ENCODE data around the gene NUSAP1.
"Not testable (repeated sequence)": the region's sequence is repeated elsewhere in the genome, so short reads cannot be mapped to it uniquely, and the experiment has no call there.

NUSAP1 gene, protein sequence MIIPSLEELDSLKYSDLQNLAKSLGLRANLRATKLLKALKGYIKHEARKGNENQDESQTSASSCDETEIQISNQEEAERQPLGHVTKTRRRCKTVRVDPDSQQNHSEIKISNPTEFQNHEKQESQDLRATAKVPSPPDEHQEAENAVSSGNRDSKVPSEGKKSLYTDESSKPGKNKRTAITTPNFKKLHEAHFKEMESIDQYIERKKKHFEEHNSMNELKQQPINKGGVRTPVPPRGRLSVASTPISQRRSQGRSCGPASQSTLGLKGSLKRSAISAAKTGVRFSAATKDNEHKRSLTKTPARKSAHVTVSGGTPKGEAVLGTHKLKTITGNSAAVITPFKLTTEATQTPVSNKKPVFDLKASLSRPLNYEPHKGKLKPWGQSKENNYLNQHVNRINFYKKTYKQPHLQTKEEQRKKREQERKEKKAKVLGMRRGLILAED

DNA sequence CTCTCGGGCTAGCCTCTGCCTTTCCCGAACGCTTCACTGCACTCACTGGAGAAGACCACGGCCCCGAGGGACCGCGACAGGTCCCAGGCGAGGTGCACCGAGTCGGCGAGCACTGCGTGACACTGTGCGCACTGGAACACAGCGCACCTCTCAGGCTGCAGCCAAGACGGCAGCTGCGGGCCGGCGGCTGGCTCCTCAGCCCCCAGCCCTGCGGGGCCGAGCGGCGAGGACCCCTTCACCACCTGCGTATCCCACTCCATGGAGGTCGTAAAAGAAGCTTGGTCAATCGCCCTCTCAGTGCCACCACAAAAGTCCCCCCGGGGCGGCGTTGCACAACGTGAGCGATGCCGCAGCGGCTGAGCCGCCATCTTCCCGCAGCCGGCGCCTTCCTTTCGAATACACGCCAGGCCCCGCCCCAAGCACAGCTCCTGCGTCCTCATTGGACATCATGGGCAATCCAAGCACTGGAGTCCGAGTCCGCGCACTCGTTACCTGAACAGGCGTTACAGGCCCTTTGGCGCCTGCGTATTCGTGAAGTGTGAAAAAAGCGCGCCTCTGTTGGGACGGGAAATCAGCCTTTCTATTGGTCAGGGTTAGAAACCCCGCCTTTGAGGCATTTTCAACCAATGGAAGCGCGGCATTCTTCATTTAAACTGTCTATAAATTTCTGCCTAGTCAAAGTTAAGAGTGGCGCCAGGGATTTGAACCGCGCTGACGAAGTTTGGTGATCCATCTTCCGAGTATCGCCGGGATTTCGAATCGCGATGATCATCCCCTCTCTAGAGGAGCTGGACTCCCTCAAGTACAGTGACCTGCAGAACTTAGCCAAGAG is at the start of gene NUSAP1, which contains the start of gene OIP5:
Gene NUSAP1, plus strand, starts transcription at position 688 of the 832 bp plus-strand sequence. Its CDS starts 77 bp downstream, at position 765.
Gene OIP5, minus strand, starts transcription at position 398 of the 832 bp plus-strand sequence. Its CDS starts 30 bp downstream, at position 368.
- peak; percentile 97 for DNase-seq

- DNase-seq, result peak; percentile 8
Measured at GRCh38 chr15:41282980-41283652, 49.6 kb upstream of the NUSAP1 start.

DNA sequence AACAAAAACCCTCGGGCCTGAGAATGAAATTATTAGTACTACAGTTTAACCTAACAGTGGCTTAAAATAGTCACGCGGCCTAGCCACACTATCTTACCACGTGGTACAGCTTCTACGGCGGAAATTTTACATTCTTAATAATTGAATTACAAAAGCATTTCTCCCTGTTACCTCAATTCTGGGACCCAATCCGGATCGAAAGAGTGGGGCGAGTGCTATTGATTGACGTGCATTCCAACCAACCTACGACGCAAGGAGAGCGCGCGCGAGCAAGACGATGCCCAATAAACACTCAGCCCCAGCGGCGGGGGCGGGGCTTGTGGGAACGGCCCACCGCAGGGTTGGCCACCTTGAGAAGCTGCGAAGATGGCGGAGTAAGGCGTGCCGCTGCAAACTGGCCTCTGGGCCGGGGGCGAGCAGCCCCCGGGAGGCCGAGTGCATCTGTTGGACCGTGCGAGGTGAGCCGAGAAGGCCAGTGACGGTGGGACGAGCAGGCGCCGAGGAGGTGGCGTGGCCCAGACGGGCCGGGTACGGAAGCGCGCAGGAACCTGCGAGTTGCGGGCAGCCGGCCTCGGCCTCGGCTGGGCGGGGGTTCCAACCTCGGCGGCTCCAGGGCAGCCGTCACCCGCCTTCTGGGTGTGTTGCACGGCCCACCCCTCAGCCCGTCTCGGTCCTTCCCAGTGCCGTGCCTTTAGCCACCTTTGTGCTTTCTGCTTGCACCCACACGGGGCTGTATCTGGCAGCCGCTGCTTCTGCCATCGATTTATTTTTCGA is 48.8 kb upstream of the NUSAP1 start:
- peak; percentile 96 for DNase-seq

DNA sequence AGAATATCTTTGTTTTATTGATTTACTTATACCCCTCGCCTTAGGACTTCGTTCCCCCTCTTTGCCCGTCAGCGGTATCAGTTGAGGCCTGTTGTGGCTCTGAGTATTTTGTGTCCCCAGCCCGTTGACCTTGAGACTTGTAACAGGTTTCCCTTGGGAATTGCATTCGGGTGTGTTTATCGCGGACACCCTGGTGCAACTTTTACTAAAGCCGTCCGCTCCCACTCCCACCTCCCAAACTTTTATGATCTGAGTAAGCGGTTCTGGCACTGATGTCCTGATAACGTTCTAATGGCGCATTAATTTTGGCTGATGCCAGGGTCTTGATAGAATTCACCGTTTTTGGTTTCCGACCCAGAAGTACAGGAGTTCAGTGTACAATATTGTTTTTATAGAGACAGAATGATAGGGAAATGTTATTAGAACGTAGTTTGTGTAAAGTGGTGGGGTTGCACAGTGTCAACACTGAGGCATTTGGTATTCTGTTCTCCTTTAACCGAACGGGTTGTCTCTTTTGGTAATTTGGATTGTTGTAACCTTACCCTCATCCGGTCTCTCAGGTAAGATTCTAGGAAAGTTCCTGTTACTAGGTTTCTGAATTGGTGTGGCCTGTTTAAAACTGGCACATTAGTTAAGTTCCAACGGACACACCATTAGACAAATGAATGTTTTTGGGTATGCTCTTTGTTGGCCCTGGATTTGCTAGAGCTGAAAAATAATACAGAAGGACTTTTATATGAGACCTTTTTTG is 48.1 kb upstream of the NUSAP1 start:
- no peak for DNase-seq

GRCh38 chr15:41285285-41285684 is 47.4 kb upstream of the NUSAP1 start:
- no peak for DNase-seq

DNA sequence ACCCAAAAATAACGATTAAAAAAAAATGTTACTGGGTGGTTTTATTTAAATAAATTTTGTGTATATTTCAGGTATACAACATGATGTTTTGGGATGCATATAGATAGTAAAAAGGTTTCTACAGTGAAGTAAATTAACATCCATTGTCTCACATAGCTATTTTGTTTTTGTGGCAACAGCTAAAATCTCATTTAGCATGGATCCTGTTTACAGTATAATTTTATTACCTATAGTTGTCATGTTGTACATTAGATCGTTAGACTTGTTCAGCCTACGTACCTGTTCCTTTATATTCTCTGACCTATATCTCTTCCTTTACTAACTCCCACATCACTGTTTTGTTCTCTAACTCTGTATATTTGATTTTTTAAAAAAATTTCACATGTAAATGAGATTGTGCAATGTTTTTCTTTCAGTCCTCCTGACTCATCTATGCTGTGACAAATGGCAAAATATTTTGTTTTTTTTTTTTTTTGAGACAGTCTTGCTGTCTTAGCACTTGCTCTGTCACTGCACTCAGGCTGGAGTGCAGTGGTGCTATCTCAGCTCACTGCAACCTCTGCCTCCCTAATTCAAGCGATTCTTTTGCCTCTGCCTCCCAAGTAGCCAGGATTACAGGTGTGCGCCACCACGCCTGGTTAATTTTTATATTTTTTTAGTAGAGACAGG is 45.9 kb upstream of the NUSAP1 start:
- no peak for DNase-seq

DNA sequence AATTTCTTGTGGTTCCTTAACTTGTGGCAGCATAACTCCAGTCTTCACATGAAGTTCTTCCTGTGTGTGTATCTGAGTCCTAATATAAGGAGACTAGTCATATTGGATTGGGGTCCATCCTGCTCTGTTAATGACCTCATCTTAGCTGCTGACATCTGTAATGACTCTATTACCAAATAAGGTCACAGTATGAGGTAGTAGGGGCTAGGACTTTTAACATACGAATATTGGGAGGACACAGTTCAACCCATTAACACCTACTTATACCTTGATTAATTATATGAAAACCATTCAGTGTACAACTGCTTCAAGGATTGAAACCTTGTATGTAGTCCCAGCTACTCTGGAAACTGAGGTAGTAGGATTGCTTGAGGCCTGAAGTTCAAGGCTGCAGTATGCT is 44.2 kb upstream of the NUSAP1 start:
- DNase-seq, result no peak

- no peak for DNase-seq
Measured at GRCh38 chr15:41289953-41290352, 42.7 kb upstream of the NUSAP1 start.

- no peak for DNase-seq
Measured at GRCh38 chr15:41291065-41291631, 41.5 kb upstream of the NUSAP1 start.

DNA sequence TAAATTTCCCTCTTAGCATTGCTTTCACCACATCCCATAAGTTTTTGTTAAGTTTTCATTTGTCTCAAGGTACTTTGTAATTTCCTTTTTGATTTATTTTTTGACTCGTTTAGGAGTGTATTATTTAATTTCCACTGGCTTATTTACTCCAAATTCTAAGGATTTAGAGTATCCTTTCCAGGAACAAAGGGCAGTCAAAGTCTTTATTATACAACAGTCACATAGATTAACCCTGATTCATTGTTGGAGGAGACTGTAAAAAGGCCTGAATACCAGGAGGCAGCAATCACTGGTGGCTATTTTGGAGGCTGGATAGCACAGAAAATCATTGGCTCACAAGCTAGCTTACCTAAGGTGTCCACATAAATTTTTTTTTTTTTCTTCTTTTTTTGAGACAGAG is 40.2 kb upstream of the NUSAP1 start:
- DNase-seq, result no peak

- DNase-seq, result not testable (repeated sequence)
Measured at GRCh38 chr15:41301139-41301538, 31.5 kb upstream of the NUSAP1 start.

DNA sequence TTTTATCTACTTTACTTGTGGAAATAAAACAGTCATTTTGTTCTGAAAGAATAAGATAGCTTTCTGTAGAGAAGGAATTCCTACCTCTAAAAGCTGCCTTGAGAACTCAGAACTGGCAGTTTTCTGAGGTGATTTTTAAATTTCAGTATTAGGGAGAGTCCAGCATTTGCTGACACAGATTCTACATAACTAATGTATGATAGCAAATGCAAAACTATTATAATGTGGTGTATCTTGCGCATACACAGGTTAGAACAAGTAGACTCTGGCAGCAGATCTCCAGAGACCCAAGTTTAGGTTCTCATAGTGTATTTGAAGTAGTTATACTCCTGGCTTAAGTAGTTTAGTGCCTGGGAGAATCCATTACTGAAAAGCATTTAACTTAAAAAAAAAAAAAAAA is 31.1 kb upstream of the NUSAP1 start:
- DNase-seq, result no peak

GRCh38 chr15:41304149-41304770 is 28.4 kb upstream of the NUSAP1 start:
- no peak for DNase-seq

GRCh38 chr15:41307679-41308078 is 25.0 kb upstream of the NUSAP1 start:
- DNase-seq, result no peak

DNA sequence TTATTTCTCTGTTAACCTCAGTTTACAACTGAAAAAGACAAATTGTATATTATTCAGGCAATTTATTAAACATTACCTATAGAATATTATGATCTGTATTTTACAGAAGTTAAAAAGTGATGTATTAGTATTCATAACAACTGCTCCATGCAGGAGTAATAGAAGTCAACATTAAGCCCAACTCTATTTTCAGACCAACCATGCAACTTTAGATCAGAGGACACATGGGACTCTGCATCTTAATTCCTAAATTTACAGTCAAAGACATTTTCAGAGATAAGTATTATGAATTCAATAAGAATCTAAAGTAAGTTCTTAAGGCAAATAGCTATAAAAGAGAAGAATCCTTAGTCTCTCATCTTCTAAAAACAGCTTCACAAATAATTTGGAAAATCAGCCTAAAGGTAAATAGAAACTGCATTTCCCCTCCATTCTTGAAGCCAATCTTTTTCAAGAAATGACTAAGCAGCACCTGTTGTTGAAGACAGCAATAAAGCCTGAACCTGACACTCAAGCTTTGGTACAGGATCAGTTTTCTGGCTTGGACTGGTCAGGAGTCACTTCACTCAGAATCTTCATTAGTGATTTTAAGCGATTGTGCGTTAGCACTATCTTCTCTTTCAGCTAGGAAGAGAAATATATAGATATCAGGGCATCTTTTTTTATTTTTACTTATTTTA is 23.3 kb upstream of the NUSAP1 start:
- DNase-seq, result no peak

- not testable (repeated sequence) for DNase-seq
Measured at GRCh38 chr15:41320805-41321330, 11.8 kb upstream of the NUSAP1 start.

GRCh38 chr15:41323611-41324010 is 9.1 kb upstream of the NUSAP1 start:
- DNase-seq, result no peak

GRCh38 chr15:41331281-41331680 is 1.4 kb upstream of the NUSAP1 start:
- DNase-seq, result no peak

GRCh38 chr15:41331833-41332193 is 868 bp upstream of the NUSAP1 start:
- no peak for DNase-seq

Data from activated T-cell treated with anti-CD3 and anti-CD28 coated beads for 4 hours (primary cell).